B cell (primary cell): Measurements from ENCODE around the gene GPATCH11.

Source experiments
- EZH2 ChIP-seq: IDR thresholded peaks from 2 replicates; pipeline ENCODE4 v1.6.1; 2012; ENCODE audit warnings: borderline replicate concordance, low read depth, mild to moderate bottlenecking, moderate library complexity, low read length; ENCODE audit not compliant: insufficient read depth, poor library complexity, severe bottlenecking
- TF ChIP-seq, protein P1 (sequence below): fragments of 200-600 bp; IDR thresholded peaks from one replicate; pipeline ENCODE4 v1.8.0; 2022; ENCODE audit warnings: antibody characterized with exemption, mild to moderate bottlenecking

DNA sequence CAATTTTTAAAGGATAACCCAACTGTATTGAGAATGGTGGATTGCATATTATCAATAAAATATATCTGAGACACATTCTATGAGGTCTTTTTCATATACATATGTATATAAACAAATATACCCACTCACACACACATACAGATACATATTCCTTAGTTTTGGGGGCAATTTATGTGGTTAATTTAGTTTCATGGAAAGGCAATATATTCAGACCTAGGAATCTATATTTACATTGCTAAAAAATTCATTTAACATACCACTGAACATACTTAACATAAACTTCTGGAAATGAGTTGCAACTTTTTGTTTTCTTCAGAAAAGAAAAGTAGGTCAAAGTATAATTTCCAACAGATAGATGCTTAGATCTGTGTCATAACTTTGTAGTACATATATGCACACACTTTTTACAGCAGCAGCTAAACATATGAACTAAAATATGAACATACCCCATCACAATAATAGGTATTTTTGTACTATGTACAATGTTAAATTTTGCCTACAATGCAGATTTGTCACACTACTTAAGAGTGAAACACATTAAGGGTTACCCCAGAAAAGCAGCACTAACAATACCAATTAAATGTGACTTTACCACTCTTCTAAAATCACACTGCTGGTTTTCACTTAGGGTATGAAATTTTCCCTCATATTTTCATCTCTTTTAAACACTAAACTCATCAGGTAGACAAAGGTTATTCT is 23.2 kb upstream of the GPATCH11 start:
- TF ChIP-seq, protein P1, sequence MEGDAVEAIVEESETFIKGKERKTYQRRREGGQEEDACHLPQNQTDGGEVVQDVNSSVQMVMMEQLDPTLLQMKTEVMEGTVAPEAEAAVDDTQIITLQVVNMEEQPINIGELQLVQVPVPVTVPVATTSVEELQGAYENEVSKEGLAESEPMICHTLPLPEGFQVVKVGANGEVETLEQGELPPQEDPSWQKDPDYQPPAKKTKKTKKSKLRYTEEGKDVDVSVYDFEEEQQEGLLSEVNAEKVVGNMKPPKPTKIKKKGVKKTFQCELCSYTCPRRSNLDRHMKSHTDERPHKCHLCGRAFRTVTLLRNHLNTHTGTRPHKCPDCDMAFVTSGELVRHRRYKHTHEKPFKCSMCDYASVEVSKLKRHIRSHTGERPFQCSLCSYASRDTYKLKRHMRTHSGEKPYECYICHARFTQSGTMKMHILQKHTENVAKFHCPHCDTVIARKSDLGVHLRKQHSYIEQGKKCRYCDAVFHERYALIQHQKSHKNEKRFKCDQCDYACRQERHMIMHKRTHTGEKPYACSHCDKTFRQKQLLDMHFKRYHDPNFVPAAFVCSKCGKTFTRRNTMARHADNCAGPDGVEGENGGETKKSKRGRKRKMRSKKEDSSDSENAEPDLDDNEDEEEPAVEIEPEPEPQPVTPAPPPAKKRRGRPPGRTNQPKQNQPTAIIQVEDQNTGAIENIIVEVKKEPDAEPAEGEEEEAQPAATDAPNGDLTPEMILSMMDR = no peak
- no peak for TF ChIP-seq EZH2
